Measurements from ENCODE around the gene METTL27.

GRCh38 chr7:73852500-73852899, 10.2 kb upstream of the METTL27 start:
- TF ChIP-seq POLR2A (IDR thresholded peaks at IDR 0.05) (no peak), CTCF (IDR thresholded peaks at IDR 0.05 in 8 of 11, conservative IDR thresholded peaks at IDR 0.05 in 3 of 11) (no peak), POLR2AphosphoS5 (IDR thresholded peaks at IDR 0.05) (no peak)

Measured in spleen (tissue), 7 donors.